Fibroblast of skin of right quadriceps (primary cell): ENCODE measurements around the gene PGAM2.

ENCODE experiments used
- DNase-seq: peaks from one replicate; pipeline ENCODE4 v3.0.0-alpha.2; 2013

PGAM2 gene

DNA sequence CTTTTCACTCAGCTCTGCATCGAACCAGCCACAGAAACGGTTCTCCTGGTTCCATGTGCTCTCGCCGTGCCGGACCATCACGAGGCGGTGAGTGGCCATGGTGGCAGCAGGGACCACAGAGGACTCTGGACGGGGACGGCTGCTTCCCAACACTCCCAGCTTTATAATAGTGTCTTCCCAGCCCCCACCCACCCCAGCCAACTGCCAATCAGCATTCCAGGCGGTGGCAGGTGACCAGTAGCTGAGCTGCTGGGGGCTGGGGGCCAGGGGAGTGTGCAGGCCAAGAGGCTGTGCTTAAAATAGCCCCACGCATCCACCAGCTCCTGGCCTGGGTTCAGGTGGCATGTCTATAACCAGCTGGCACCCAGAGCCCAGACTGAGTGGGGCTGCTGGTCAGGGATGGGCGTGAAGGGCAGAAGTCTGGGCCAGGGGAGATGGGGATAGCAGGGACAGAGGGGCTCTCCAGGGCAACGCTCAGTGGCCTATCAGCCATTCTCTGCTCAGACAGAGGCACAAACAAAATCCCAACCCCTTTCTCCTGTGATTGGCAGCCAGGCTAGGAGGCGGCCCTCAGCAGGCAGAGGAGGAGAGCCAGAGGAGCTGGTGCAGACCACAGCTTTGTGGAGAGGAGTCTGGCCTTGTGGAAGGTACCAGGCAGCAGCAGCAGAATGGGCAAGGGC lies at the start of gene PGAM2:
Gene PGAM2, minus strand, starts transcription at position 137 of the 680 bp plus-strand sequence. Its CDS starts 38 bp downstream, at position 99.
- DNase-seq: no peak

DNA sequence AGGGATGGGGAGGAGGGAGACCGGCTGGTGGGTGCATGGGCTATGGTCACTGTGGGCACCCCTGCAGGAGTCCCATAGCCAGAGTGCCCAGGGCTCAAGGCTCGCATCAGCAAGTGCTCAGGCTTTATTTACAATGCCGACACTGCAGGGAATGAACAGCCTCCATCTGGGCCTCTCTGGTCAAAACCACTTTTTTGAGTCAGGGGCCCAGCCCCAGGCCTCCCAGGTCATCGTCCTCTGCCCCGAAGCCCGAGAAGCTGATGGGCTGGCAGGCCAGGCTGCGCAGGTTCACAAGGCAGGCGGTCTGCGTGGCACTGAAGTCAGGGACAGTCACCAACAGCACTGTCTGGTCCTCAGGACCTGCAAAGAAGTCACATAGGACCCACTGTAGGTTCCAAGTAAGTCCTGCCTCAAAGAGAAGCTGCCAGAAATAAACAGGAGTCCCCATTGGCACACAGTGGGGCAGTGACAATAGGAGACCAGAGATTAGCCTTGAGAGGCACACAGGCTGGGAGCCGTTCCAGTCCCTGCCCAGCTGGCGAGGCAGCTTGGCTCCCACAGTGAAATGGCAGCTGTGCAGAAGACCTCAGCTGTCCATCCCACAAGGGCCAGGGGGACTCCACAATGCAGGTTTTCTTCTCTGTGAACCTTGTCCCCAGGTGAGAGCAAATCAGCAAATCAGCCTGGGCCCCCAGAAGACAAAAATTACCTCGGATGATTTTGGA lies 49.4 kb upstream of the PGAM2 start:
- DNase-seq: no peak

DNA sequence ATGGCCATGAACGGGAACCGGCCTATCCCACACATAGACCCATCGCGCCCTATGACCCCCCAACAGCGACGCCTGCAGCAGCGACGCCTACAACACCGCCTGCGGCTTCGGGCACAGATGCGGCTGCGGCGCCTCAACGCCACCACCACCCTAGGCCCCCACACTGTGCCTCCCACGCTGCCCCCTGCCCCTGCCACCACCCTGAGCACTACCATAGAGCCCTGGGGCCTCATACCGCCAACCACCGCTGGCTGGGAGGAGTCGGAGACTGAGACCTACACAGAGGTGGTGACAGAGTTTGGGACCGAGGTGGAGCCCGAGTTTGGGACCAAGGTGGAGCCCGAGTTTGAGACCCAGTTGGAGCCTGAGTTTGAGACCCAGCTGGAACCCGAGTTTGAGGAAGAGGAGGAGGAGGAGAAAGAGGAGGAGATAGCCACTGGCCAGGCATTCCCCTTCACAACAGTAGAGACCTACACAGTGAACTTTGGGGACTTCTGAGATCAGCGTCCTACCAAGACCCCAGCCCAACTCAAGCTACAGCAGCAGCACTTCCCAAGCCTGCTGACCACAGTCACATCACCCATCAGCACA lies 48.5 kb upstream of the PGAM2 start:
- DNase-seq: no peak

DNA sequence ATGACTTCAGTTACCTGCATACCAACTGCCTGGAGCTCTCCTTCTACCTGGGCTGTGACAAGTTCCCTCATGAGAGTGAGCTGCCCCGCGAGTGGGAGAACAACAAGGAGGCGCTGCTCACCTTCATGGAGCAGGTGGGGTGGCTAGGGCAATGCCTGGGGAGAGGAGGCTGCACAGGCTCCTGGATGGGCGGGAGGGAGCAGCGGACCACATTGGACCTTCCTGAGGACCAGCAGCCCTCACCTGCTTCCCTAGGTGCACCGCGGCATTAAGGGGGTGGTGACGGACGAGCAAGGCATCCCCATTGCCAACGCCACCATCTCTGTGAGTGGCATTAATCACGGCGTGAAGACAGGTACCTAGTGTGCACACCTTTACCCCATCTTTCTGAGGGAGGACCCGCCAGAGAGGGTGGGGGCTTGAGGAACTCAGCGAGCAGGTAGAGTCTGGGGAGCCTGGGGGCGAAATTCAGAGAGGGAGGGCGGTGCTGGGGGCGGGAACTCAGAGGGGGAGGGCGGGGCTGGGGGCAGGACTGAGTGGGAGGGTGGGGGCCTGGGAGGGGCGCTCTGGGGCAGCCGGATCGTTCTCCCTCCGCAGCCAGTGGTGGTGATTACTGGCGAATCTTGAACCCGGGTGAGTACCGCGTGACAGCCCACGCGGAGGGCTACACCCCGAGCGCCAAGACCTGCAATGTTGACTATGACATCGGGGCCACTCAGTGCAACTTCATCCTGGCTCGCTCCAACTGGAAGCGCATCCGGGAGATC lies 47.8 kb upstream of the PGAM2 start:
- DNase-seq: no peak

DNA sequence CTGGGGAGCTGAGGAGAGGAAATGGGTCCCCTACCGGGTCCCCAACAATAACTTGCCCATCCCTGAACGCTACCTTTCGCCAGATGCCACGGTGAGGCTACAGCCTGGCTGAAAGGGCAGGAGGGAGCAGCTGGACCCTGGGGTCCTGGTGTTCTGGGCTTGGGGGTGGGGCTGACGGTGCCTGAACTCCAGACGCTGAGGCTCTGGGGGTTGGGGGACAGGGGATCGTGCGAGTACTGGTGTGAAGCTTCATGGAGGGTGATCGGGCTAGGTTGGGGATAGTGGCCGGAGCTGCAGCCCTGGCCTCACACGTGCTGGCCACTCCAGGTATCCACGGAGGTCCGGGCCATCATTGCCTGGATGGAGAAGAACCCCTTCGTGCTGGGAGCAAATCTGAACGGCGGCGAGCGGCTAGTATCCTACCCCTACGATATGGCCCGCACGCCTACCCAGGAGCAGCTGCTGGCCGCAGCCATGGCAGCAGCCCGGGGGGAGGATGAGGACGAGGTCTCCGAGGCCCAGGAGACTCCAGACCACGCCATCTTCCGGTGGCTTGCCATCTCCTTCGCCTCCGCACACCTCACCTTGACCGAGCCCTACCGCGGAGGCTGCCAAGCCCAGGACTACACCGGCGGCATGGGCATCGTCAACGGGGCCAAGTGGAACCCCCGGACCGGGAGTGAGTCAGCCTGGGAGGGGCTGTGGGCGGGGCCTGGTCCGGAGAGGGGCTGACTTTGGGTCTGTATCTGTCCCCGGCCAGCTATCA lies 47.0 kb upstream of the PGAM2 start:
- DNase-seq: no peak

DNA sequence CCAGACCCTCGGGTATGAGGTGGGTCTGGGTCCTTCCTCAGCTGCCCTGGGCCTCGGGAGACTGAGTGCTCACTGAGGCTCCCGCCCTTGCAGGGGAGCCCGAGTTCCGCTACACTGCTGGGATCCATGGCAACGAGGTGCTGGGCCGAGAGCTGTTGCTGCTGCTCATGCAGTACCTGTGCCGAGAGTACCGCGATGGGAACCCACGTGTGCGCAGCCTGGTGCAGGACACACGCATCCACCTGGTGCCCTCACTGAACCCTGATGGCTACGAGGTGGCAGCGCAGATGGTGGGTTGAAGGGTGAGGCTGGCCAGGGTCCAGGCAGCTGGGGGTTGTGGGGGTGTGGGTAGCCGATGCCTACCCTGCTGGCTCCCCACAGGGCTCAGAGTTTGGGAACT lies 46.4 kb upstream of the PGAM2 start:
- no peak for DNase-seq

DNA sequence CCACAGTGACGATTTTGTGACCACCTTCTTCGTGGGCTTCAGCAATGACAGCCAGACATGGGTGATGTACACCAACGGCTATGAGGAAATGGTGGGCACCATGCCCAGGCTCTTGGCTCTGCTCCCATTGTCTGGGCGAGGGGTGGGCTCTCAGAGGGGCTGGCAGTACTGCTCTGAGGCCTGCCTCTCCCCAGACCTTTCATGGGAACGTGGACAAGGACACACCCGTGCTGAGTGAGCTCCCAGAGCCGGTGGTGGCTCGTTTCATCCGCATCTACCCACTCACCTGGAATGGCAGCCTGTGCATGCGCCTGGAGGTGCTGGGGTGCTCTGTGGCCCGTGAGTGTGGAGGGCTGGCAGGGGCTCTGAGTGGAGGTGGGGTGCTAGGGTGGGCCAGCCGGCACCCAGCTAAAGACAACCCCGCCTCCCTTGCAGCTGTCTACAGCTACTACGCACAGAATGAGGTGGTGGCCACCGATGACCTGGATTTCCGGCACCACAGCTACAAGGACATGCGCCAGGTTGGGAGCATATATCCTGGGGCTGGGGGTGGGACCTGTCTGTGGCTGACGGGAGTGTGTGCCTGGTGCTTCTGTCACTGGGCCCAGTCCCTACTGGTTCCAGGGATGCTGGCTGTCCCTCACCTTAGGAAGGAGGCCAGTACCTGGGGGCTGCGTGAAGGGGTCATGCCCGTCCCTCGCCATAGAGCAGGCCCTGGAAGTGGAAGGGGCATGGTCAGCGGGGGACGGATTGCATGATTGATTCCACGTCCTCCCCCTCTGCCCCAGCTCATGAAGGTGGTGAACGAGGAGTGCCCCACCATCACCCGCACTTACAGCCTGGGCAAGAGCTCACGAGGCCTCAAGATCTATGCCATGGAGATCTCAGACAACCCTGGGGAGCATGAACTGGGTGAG lies 45.6 kb upstream of the PGAM2 start:
- no peak for DNase-seq

DNA sequence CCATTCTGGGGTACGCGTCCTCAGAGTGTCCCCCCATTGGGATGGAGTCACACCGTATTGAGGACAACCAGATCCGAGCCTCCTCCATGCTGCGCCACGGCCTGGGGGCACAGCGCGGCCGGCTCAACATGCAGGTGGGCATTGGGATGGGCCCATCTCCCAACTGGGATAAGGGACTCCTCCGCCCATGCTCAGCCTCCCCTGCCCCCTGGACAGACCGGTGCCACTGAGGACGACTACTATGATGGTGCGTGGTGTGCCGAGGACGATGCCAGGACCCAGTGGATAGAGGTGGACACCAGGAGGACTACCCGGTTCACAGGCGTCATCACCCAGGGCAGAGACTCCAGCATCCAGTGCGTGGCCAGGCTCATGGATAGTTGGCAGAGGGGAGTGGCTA lies 44.6 kb upstream of the PGAM2 start:
- DNase-seq: no peak

DNA sequence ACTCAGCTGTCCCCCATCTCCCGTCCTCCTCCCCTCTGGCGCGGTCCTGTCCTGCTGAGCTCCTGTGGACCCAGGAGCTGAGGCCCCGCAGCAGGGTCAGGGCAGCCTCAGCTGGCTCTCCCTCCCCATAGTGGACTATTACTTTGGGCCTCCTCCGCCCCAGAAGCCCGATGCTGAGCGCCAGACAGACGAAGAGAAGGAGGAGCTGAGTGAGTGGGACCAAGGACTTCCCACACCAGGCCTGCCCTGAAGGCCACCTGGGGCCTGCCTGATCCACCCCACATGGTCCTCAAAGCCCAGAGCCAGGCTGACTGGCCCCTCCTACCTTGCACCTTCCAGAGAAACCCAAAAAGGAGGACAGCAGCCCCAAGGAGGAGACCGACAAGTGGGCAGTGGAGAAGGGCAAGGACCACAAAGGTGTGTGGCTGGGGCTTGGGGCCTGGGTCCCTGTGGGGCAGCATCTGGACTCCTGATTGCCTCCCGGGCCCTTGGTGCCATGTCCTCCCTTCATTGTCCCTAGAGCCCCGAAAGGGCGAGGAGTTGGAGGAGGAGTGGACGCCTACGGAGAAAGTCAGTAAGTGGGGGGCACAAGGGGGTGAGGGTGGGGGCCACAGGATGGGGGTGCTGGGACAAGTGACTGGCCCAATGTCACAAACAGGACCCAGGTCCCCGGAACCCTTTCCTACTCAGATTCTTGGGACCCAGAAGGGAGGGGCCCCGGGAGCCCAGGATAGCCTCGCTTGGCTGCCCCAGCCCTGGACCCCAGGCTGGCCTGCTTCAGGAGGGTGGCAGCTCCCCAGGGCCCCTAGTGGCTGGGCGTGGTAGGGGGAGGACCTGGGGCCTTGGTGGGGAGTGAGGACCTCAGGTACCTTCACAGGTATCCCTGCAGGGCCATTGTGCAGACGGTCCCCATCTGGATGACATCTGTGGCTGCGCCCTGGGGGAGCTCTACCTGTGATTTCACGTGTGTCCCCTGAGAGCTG lies 43.7 kb upstream of the PGAM2 start:
- no peak for DNase-seq

DNA sequence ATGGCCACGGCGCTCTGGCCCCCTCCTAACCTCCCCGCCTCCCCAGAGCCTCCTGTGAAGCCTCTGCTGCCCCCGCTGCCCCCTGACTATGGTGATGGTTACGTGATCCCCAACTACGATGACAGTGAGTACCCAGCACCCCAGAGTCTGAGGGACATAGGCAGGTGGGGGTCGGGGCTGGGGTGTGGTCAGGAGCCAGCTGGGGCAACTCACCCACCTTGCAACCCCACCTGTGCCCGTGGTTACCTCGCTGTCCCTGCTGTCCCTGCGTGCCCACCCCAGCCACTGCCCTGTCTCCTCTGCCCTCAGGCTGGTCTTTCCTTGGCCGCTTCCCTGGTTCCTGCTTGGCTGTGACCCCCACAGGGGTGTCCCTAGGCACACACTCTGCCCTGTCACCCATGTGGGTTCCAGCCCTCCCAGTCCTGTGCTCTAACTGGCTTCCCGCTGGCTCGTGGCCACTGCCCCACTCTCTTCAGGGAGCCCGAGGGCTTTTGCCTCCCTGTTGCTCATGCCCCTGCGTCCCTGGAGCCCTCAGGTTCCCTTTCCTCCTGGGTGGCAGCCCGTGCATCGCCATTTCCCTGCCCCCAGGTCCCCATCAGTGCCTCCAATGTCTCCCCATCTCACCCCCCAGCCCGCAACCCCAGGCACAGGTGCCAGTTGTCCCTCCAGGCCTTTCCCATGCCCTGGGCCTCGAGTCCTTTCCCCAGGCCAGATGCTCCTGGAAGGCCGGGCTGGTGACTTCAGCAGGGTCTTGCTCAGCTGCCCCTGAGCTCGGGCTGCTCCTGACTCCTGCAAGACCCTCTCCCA lies 42.8 kb upstream of the PGAM2 start:
- DNase-seq: no peak

DNA sequence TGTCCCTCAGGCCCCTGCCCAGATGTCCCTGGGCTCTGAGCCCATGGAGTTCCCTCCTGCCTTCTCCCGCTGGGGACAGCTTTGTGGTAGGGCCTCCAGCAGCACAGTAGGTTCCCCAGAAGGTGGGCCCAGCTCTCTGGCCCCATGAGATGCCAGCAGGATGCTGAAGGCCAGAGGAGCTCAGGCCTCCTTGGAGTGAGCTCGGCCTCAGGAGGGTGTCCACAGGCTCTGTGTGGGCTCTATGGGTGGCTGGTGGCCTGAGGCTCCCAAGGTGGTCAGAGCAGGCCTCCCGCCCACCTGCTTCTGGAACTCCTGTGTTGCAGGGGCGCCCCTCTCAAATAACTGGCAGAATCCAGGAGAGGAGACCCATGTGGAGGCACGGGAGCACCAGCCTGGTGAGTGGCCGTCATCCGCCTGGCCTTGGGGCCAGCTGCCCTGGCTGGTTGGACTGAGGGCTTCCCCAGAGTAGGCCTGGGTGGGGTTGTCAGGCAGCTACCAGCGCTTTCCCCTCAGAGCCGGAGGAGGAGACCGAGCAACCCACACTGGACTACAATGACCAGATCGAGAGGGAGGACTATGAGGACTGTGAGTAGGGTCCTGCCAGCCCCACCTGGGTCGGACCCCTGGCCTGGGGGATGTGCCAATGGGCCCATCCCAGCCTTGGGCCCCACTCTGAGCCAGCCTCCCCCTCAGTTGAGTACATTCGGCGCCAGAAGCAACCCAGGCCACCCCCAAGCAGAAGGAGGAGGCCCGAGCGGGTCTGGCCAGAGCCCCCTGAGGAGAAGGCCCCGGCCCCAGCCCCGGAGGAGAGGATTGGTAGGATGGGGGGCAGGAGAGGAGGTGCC lies 42.0 kb upstream of the PGAM2 start:
- no peak for DNase-seq

DNA sequence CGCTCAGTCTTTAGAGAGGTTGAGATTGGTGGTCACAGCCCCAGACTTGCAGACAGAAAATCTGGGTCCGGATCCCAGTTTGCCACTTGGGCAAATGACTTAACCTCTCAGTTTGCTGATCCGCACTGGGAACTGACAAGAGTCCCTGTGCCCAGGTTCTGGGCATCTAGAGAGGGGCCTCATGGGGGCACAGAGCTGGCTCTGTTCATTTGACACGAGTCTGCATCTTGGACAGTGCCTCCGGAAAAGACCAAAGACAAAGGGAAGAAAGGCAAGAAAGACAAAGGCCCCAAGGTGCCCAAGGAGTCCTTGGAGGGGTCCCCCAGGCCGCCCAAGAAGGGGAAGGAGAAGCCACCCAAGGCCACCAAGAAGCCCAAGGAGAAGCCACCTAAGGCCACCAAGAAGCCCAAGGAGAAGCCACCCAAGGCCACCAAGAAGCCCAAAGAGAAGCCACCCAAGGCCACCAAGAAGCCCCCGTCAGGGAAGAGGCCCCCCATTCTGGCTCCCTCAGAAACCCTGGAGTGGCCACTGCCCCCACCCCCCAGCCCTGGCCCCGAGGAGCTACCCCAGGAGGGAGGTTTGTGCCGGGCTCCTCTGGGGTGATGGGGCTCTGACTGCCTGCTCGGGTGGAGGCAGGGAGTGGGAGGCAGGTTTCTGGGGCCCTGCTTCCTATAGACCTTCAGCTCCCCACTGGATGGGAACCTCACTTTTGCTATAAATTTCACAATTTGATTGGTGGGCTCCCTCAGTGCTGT lies 41.1 kb upstream of the PGAM2 start:
- DNase-seq: no peak

DNA sequence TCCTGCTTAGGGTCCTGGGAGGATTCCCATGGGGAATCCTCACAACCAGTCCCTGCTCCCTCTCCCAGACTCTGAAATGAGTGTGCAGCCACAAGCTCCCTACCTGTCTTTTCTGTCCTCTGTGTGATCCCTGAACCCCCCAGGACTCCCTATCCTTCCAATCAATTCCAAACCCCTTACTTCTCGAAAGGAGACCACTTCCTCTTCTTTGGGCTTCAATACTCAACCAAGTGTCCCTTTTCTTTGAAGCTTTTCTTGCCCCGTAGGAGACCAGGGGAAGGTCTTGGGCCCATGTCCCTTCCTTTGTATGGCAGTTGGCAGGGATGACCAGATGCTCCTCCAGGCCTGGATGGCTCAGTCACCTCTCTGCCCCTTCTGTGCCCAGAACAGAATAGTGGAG lies 40.5 kb upstream of the PGAM2 start:
- no peak for DNase-seq

DNA sequence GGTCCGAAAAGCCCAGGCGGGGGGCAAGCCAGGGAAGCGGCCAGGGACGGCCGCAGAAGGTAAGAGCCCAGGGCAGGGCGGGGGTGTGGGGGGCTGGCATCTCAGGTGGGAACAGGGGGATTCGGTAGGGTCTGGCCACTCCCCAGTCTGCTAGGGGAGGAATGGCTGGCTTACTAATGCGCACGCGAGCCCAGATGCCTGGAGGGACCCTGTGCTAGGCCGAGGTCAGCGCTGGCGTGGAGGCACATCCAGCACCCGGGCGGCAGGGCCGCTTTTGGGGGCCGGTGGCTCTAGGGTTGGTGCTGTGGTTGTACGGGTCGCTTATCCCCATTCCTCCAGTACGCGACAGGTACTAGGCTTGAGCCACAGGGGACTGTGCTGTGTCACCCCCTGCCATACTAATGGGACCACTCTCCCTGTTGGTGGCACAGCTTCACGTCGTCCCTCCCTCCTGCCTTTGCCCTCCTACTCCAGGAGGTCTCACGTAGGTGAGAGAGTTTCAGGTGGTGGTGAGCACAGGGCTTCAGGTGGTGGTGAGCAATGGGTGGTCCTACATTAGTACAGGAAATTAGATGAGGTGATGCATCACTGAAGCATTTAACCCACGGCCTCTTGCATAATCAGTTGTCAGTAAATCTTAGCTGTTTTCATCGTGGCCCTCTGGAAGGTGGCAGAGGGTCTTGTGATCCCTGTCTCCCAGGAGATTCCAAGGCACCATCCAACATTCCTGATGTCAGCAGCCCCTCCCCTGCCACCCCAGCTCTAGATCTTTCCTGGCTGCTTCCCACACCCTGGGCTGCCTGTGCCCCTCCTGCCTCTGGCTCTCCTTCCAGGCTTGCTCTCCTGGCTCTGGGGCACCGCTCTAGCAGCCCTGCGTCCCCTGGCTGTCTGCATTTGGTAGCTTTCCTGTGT lies 39.7 kb upstream of the PGAM2 start:
- peak; percentile 78 for DNase-seq

DNA sequence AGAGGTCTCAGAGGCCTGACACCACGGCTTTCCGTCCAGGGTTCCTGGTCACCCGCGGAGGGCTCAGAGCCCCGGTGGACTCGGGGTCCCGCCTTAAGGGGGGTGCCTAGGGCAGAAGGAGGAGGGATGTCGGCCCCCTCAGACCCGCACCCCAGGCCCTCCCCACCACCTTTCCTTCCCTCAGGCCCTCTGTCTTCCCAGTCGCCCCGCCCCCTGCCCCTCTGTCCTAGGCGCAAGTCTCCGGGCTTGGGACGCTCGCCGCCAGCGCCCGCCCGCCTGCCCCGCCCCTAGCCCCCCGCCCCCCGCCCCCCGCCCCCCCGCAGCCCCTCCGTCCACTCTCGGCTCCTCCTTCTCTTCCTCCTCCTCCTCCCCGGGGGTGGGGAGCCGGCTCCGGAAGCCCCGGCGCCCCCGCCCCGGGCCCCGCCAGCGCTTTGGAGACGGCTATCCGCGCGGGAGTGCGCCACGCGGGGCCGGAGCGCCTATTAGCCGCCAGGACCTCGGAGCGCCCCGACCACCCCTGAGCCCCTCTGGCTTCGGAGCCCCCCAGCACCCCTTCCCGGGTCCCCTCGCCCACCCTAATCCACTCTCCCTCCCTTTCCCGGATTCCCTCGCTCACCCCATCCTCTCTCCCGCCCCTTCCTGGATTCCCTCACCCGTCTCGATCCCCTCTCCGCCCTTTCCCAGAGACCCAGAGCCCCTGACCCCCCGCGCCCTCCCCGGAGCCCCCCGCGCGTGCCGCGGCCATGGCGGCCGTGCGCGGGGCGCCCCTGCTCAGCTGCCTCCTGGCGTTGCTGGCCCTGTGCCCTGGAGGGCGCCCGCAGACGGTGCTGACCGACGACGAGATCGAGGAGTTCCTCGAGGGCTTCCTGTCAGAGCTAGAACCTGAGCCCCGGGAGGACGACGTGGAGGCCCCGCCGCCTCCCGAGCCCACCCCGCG lies 38.8 kb upstream of the PGAM2 start, which contains the start of gene AEBP1:
Gene AEBP1, plus strand, starts transcription at position 423 of the 937 bp plus-strand sequence. Its CDS starts 321 bp downstream, at position 744.
- DNase-seq: peak; percentile 19
